Mucosa of stomach (tissue), 1 donor: ENCODE results near the gene ZNF684.
"Not testable (repeated sequence)": the region's sequence is repeated elsewhere in the genome, so short reads cannot be mapped to it uniquely, and the experiment has no call there.

Experiments
- H3K27me3 ChIP-seq: one replicate; pipeline ENCODE4 v1.7.0; 2013; ENCODE audit warnings: mild to moderate bottlenecking, low read length; ENCODE audit not compliant: control insufficient read depth, insufficient read depth
- H3K36me3 ChIP-seq: one replicate; pipeline ENCODE4 v1.7.0; 2013; ENCODE audit warnings: low read length; ENCODE audit not compliant: control insufficient read depth, insufficient read depth
- H3K4me1 ChIP-seq: one replicate; pipeline ENCODE4 v1.7.0; 2013; ENCODE audit warnings: mild to moderate bottlenecking, low read length; ENCODE audit not compliant: control insufficient read depth, insufficient read depth
- H3K4me3 ChIP-seq: one replicate; pipeline ENCODE4 v1.7.0; 2013; ENCODE audit warnings: low read length
- H3K9ac ChIP-seq: one replicate; pipeline ENCODE4 v1.7.0; 2013; ENCODE audit warnings: mild to moderate bottlenecking, low read length, moderate library complexity
- H3K9me3 ChIP-seq: one replicate; pipeline ENCODE4 v1.7.0; 2013; ENCODE audit warnings: mild to moderate bottlenecking, low read length, moderate library complexity; ENCODE audit not compliant: control insufficient read depth
- donor health status: Pancreatic carcinoma.

ZNF684 gene

DNA sequence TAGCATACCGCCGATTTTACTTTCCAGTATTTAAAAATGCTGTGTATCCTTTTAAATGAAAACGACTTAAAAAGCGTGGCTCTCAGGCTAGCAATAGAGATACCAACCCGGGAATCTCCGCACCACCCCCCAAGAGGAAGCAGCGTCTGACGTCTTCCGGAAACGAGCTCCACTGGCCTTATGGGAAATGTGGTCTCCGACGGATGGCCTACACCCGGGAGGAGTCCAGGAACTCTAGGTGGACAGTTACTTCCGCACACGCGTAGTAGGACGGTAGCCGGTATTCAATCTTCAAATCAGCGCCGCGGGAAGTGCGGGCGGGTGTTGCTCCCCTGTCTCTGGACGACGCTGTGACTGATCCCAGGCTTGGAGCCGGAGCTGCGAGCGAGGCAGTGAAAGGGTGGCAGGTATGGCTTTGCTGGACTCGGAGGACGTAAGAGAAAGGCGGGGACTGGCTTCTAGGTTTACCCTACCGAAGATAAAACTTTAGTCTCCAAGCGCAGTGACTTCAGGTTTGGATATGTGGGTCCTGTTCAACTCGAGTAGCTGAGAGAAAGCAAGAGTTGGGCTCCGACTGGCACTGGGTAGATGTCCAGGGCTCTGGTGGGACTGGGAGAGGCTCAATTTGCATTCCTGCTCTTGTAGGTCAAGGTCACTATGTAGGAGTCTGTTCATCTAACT is at the start of gene ZNF684:
Gene ZNF684, plus strand, starts transcription at position 257 of the 681 bp plus-strand sequence. CDS start 1,530 bp downstream, outside the sequence.
- H3K36me3 ChIP-seq: no peaks in the 10 kb centered on the region
- H3K4me1 ChIP-seq: no peaks in the 10 kb centered on the region
- H3K27me3 ChIP-seq: no peaks in the 10 kb centered on the region
- peak within 1 kb of the TSS; percentile 78 for H3K9ac ChIP-seq
- H3K9me3 ChIP-seq: no peaks in the 10 kb centered on the region
- peak within 1 kb of the TSS; percentile 88 for H3K4me3 ChIP-seq

DNA sequence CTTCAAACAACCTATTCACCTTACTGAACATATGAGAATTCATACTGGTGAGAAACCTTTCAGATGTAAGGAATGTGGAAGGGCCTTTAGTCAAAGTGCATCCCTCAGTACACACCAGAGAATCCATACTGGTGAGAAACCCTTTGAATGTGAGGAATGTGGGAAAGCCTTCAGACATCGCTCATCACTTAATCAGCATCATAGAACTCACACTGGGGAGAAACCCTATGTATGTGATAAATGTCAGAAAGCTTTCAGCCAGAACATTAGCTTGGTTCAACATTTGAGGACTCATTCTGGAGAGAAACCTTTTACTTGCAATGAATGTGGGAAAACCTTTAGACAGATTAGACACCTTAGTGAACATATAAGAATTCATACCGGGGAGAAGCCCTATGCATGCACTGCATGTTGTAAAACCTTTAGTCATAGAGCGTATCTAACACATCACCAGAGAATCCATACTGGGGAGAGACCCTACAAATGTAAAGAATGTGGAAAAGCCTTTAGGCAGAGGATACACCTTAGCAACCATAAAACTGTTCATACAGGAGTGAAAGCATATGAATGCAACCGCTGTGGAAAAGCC is 36.0 kb upstream of the ZNF684 start:
- Histone ChIP-seq H3K9me3 (peaks cover 5% of the 10 kb centered on the region), H3K4me3 (no peak overlapping the region), H3K36me3 (no peaks in the 10 kb centered on the region), H3K4me1 (no peaks in the 10 kb centered on the region), H3K9ac (no peak overlapping the region), H3K27me3 (no peaks in the 10 kb centered on the region)

DNA sequence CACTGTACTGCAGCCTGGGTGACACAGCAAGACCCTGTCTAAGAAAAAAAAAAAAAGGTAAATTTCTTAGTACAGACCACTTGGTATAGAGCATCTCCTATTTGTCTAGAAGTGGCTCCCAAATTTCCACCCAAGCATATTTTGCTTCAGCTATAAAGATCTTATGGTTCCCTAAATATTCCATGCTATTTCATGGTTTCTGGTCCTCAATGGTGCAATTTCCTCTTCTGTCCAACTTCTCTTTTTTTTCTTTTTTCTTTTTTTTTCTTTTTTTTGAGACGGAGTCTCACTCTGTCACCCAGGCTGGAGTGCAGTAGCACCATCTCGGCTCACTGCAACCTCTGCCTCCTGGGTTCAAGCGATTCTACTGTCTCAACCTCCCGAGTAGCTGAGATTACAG is 28.8 kb upstream of the ZNF684 start:
- not testable (repeated sequence) for H3K9me3 ChIP-seq, H3K4me3 ChIP-seq, H3K9ac ChIP-seq, H3K27me3 ChIP-seq, H3K36me3 ChIP-seq, H3K4me1 ChIP-seq

DNA sequence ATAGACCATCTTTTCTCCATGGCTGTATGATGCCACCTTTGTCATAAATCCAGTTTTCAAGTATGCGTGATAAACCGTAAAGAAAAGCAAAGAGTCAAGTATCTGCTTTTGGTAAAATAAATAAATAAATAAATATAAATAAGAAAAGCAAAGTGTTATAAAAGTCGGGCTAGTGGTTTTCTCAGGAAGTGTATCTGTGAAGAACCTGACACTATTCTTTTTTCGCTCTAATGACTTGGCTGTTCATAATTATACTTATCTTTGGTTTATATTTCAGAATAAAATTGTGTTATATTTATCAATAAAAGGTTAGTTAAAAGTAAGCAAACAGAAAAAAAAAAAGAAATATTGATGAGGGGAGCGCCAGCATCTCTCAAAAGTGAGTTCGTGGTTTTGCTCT is 23.5 kb upstream of the ZNF684 start:
- H3K9me3 ChIP-seq: no peaks in the 10 kb centered on the region
- H3K36me3 ChIP-seq: no peaks in the 10 kb centered on the region
- peaks cover 6% of the 10 kb centered on the region for H3K4me1 ChIP-seq
- peak overlapping the region; percentile 64 for H3K9ac ChIP-seq
- H3K27me3 ChIP-seq: no peaks in the 10 kb centered on the region
- H3K4me3 ChIP-seq: peak overlapping the region; percentile 43

DNA sequence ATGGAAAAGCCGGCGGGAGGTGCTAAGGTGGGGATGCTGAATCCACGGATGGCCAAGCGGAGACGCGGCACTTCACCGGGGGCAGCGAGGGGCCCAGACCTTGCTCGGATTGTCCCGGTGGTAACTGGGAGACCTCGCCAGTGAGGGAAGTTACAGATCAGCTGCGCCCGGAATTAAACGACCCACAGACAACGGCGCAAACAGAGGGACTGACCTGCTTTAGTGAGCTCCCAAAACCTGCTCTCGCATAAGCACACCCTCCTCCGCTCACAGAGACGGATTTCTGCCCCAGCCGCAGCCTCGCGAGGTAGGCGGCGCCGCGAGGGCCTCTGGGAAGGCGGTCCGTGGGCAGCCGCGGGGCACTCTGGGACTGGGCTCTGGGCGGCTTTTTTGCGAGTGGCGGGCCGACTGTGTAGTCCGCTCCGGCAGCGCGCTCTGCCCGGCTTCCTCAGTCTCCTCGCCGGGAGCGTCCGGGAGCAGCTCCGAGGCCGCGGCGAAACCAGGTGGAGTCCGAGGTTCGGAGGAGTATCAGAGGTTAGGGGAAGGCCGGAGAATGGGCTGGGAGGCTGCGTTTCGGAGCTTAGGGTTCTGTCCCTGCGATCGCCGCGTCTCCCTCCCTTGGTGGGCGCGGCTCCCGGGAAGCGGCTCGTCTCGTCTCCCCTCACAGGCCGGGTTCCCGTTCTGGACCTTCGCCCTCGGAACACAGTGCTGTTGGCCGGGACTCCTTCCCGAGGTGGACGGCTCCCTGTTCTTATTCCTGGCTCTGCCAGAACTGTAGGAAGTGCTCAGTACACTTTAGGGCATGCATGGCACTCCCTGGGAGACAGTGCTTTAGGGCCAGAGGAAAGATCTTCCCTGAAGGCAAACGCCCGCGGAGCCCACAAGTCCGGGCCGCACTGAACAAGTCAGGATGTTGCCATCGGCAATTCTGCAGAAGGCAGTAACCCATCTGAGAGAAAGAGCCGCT is 22.8 kb upstream of the ZNF684 start, which contains the start of gene EXO5:
Gene EXO5, plus strand, starts transcription at position 393 of the 967 bp plus-strand sequence. CDS start 5,778 bp downstream, outside the sequence.
- H3K36me3 ChIP-seq: no peaks in the 10 kb centered on the region
- peak within 1 kb of the TSS; percentile 43 for H3K4me3 ChIP-seq
- H3K27me3 ChIP-seq: no peaks in the 10 kb centered on the region
- no peaks in the 10 kb centered on the region for H3K9me3 ChIP-seq
- peak within 1 kb of the TSS; percentile 64 for H3K9ac ChIP-seq
- H3K4me1 ChIP-seq: peaks cover 6% of the 10 kb centered on the region

DNA sequence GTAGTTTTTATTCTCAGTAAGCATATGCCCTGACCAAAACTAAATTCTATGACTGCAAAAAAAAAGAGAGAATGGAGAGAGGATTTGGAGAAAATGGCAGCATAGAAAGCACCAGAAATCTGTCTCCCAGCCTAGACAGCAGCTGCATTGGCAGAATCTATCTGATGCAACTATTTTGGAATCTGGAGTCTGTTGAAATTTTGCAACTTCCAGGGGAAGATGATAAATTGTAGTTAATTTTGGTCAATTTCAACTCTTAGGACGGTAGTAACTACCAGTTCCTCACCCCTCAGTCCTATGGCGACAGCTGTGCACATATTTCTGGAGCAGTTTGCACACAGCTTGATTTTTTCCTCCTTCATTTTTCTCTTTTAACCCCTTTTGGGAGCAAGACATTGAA is 11.9 kb upstream of the ZNF684 start:
- no peaks in the 10 kb centered on the region for H3K27me3 ChIP-seq
- no peak overlapping the region for H3K4me3 ChIP-seq
- H3K4me1 ChIP-seq: no peaks in the 10 kb centered on the region
- H3K36me3 ChIP-seq: no peaks in the 10 kb centered on the region
- no peak overlapping the region for H3K9ac ChIP-seq
- H3K9me3 ChIP-seq: peaks cover 5% of the 10 kb centered on the region

DNA sequence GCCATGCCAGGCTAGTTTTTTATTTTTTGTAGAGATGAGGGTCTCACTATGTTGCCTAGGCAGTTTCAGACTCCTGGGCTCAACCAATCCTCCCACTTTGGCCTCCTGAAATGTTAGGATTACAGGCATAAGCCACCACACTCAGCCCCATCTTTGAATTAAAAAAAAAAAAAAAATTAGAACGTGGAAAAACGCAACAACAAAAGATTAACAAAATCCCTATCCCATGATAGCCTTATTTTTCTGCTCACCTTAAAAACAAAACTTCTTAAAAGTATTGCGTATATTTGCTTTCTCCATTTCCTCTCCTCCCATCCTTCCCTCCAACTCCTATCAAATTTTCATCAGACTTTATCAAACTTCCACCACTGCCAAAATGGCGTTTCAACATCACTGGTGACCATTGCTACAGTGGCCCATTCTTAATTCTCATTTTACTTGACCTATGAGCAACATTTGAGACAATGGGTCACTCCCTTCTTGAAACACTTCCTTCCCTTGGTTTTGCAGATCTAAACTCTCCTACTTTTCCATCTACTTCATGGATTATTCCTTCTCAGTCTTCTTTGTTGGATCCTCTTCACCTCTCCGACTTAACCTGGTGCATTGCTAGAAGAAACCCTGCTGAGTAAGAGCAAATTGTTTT is 579 bp upstream of the ZNF684 start:
- peak overlapping the region; percentile 78 for H3K9ac ChIP-seq
- H3K27me3 ChIP-seq: no peaks in the 10 kb centered on the region
- H3K36me3 ChIP-seq: no peaks in the 10 kb centered on the region
- H3K4me1 ChIP-seq: no peaks in the 10 kb centered on the region
- no peaks in the 10 kb centered on the region for H3K9me3 ChIP-seq
- peak overlapping the region; percentile 88 for H3K4me3 ChIP-seq

DNA sequence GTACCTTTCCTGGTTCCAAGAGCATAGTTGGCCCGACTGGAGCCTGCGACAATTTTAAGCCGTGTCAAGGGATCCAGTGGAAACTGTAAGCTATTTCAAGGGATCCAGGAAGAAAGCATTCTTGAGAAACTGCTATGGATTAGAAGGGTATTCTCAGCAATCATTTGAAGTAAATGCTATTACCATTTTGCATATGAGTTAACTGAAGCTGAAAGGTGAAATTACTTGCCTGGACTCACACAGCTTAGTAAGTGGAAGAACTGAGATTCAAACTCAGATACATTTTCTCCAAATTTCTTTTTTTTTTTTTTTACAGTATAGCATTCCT is 589 bp downstream of the ZNF684 start:
- no peaks in the 10 kb centered on the region for H3K36me3 ChIP-seq
- H3K9me3 ChIP-seq: no peaks in the 10 kb centered on the region
- H3K4me1 ChIP-seq: no peaks in the 10 kb centered on the region
- no peaks in the 10 kb centered on the region for H3K27me3 ChIP-seq
- peak overlapping the region; percentile 88 for H3K4me3 ChIP-seq
- H3K9ac ChIP-seq: peak overlapping the region; percentile 78

DNA sequence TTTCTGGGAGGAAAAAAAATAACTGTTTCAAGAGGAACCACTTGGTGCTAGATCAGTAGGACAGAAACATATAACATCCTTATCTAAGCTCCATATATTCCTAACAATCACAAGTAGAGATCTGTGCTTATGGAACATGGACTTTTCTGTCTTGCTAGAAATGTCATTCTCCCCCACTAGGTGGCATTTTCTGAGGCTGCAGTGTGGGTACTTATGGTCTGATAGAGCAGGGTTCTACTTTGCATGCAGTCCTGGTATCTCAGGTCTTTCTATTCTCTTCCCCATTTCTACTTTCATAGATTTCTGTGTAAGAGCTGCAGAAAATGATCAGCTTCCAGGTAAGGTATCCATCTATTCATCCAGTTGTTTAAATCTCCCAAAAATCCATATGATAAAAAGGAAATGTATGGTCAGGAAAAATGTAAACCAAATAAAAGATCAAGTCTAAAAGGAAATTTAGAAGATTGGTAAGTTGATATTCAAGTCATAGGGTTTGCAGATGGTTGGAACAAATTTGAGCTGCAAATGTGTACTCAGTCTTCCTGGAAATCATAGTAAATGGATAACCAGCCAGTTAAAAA is 1.5 kb downstream of the ZNF684 start:
- no peak overlapping the region for H3K4me3 ChIP-seq
- no peaks in the 10 kb centered on the region for H3K36me3 ChIP-seq
- H3K9ac ChIP-seq: no peak overlapping the region
- no peaks in the 10 kb centered on the region for H3K27me3 ChIP-seq
- no peaks in the 10 kb centered on the region for H3K9me3 ChIP-seq
- H3K4me1 ChIP-seq: no peaks in the 10 kb centered on the region

DNA sequence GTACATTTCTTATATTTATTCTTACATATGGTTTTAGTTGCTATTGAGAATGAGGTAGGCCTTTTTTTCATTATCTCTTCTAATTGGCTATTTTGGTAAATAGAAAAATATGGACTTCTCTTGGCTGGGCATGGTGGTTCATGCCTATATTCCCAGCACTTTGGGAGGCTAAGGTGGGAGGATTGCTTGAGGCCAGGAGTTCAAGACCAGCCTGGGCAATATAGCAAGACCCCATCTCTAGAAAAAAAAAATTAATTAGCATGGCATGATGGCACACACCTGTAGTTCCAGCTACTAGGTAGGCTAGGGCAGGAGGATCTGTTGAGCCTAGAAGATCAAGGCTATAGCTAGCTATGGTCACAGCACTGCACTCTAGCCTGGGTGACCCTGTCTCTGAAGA is 3.2 kb downstream of the ZNF684 start:
- H3K36me3 ChIP-seq: no peaks in the 10 kb centered on the region
- no peak overlapping the region for H3K9ac ChIP-seq
- H3K4me3 ChIP-seq: no peak overlapping the region
- H3K4me1 ChIP-seq: no peaks in the 10 kb centered on the region
- no peaks in the 10 kb centered on the region for H3K27me3 ChIP-seq
- no peaks in the 10 kb centered on the region for H3K9me3 ChIP-seq

DNA sequence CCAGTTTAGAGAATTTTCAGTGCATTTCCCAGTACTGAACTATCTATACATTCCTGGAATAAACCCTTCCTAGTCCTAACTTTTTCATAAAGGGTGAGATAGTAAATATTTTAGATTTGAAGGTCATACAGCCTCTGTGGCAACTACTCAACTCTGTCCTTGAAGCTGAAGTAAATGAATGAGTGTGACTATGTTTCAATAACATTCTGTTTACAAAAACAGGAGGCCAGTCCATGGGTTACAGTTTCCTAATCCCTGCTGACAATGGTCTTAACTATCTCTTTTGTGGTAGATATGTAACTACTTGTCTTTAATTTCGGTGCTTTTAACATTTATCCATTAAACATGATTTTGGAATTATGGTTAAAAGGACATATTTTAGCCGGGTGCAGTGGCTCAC is 4.3 kb downstream of the ZNF684 start:
- no peaks in the 10 kb centered on the region for H3K9me3 ChIP-seq
- H3K36me3 ChIP-seq: no peaks in the 10 kb centered on the region
- no peak overlapping the region for H3K9ac ChIP-seq
- no peaks in the 10 kb centered on the region for H3K27me3 ChIP-seq
- H3K4me3 ChIP-seq: no peak overlapping the region
- no peaks in the 10 kb centered on the region for H3K4me1 ChIP-seq
